Tibial nerve (tissue), 4 donors: ENCODE results near the gene RINL. TPM values are rescaled to one million over a fixed set of nuclear protein-coding genes. Genes with fewer than 3 reads are reported as not detected.
"Not testable (repeated sequence)": the region's sequence is repeated elsewhere in the genome, so short reads cannot be mapped to it uniquely, and the experiment has no call there.

Experiments
- DNase-seq, 2 donors: peaks; one replicate each; pipeline ENCODE4 v3.0.0-alpha.2; 2019; ENCODE audit warnings: low spot score in 2 of 2
- H3K27ac ChIP-seq, 4 donors: fragments of 200-600 bp; sonication (generic) in 3 of 4; one replicate each; pipeline ENCODE4 v1.5.1; 2017 to 2019; ENCODE audit warnings: mild to moderate bottlenecking in 1 of 4
- H3K27me3 ChIP-seq, 2 donors: fragments of 200-600 bp; sonication (generic) in 1 of 2; one replicate each; pipeline versions ENCODE4 v1.5.1 to v1.6.0; 2017 to 2019
- H3K36me3 ChIP-seq, 3 donors: fragments of 200-600 bp; sonication (generic); one replicate each; pipeline ENCODE4 v1.5.1; 2018 to 2019
- H3K4me1 ChIP-seq, 4 donors: fragments of 200-600 bp; sonication (generic) in 3 of 4; one replicate each; pipeline ENCODE4 v1.5.1; 2017 to 2019
- H3K4me3 ChIP-seq, 4 donors: fragments of 200-600 bp; sonication (generic) in 3 of 4; one replicate each; pipeline ENCODE4 v1.5.1; 2017 to 2019; ENCODE audit warnings: mild to moderate bottlenecking in 1 of 4, moderate library complexity in 1 of 4
- H3K9me3 ChIP-seq, 4 donors: fragments of 200-600 bp; sonication (generic) in 3 of 4; one replicate each; pipeline ENCODE4 v1.5.1; 2017 to 2019
- CTCF ChIP-seq, 5 experiments: fragments of 200-600 bp in 3 of 5; fragments of 450-650 bp in 2 of 5; sonication (generic) in 3 of 5; IDR thresholded peaks; one replicate each; pipeline ENCODE4 v1.5.1; 2016 to 2019; ENCODE audit warnings: antibody characterized with exemption in 5 of 5, mild to moderate bottlenecking in 3 of 5, moderate library complexity in 2 of 5
- EP300 ChIP-seq, 2 donors: sonication (generic); formaldehyde crosslinking; IDR thresholded peaks; one replicate each; pipeline ENCODE4 v1.6.1; 2017; ENCODE audit warnings: antibody characterized with exemption in 2 of 2, mild to moderate bottlenecking in 1 of 2
- POLR2A ChIP-seq, 2 donors: fragments of 450-650 bp; IDR thresholded peaks; one replicate each; pipeline ENCODE4 v1.6.1; 2017; ENCODE audit warnings: antibody characterized with exemption in 2 of 2, mild to moderate bottlenecking in 2 of 2, moderate library complexity in 2 of 2
- WGBS, 2 donors: methylation state at CpG; one replicate each; pipeline ENCODE4 v1.1.5; 2018; 5-methylcytosine and 5-hydroxymethylcytosine counted together
- total RNA-seq, 4 donors: library from RNA; depleted of rRNA; stranded (reverse); fragments of >200 nt; gene quantifications; one replicate each; pipeline ENCODE4 v1.1.0, GENCODE V29; 2016

Gene RINL
- total RNA-seq, 4 donors from 2014 or later, result 8.4 to 28.8 (median 11.6) TPM

- Histone ChIP-seq H3K4me3 (no peak overlapping the region), H3K27me3 (no peaks in the 10 kb centered on the region), H3K4me1 (peaks cover 0 to 24% (median 20%) of the 10 kb centered on the region in 4 donors), H3K9me3 (no peaks in the 10 kb centered on the region), H3K27ac (no peak overlapping the region), H3K36me3 (no peaks in the 10 kb centered on the region)
- no peak for TF ChIP-seq CTCF (IDR thresholded peaks at IDR 0.05)
- no peak for TF ChIP-seq EP300 (IDR thresholded peaks at IDR 0.05)
- TF ChIP-seq POLR2A (IDR thresholded peaks at IDR 0.05), result no peak
- DNase-seq, result no peak
- 95 to 97% methylated on average over 3 of the region's 3 CpGs for WGBS, 2 donors
Measured at GRCh38 chr19:38861368-38861767, 16.7 kb downstream of the RINL start.

- 67 to 70% methylated on average over 21 of the region's 21 CpGs for WGBS, 2 donors
- not testable (repeated sequence) for H3K9me3 ChIP-seq, H3K27ac ChIP-seq, H3K36me3 ChIP-seq, DNase-seq, H3K4me3 ChIP-seq, H3K27me3 ChIP-seq
- H3K4me1 ChIP-seq, result peaks cover 0 to 22% (median 19%) of the 10 kb centered on the region in 4 donors
Measured at GRCh38 chr19:38859631-38860204, 18.4 kb downstream of the RINL start.

- WGBS, 2 donors, result 72 to 81% methylated on average over 3 of the region's 3 CpGs
- H3K27ac ChIP-seq, result peak overlapping the region in 2 of 4 donors; percentile 20 to 50
- H3K4me1 ChIP-seq, result peaks cover 0 to 11% (median 7%) of the 10 kb centered on the region in 4 donors
- H3K4me3 ChIP-seq, result no peak overlapping the region
- no peak for DNase-seq
- H3K9me3 ChIP-seq, result no peaks in the 10 kb centered on the region
- H3K36me3 ChIP-seq, result no peaks in the 10 kb centered on the region
- TF ChIP-seq POLR2A (IDR thresholded peaks at IDR 0.05) (no peak), EP300 (IDR thresholded peaks at IDR 0.05) (no peak), CTCF (IDR thresholded peaks at IDR 0.05) (no peak)
- H3K27me3 ChIP-seq, result no peaks in the 10 kb centered on the region
Measured at GRCh38 chr19:38856813-38857212, 21.3 kb downstream of the RINL start.

GRCh38 chr19:38855751-38856150 lies 22.3 kb downstream of the RINL start:
- not testable (repeated sequence) for H3K9me3 ChIP-seq, H3K36me3 ChIP-seq, H3K4me3 ChIP-seq, DNase-seq, H3K27me3 ChIP-seq, H3K27ac ChIP-seq
- H3K4me1 ChIP-seq, result peaks cover 0 to 16% (median 8%) of the 10 kb centered on the region in 4 donors
- 94% methylated on average over 18 of the region's 37 CpGs; no CpG with 5 or more reads in 1 of the 2 donors for WGBS, 2 donors

GRCh38 chr19:38854961-38855360 lies 23.1 kb downstream of the RINL start:
- H3K4me3 ChIP-seq, H3K27me3 ChIP-seq, DNase-seq, H3K27ac ChIP-seq, H3K9me3 ChIP-seq, H3K36me3 ChIP-seq: not testable (repeated sequence)
- 46 to 51% methylated on average over 3 of the region's 3 CpGs for WGBS, 2 donors
- peaks cover 0 to 16% (median 8%) of the 10 kb centered on the region in 4 donors for H3K4me1 ChIP-seq

GRCh38 chr19:38853214-38853613 lies 24.9 kb downstream of the RINL start:
- 84 to 88% methylated on average over 17 of the region's 17 CpGs for WGBS, 2 donors
- Histone ChIP-seq H3K27ac (peak overlapping the region in 2 of 4 donors; percentile 98 to 99), H3K4me1 (peaks cover 0 to 24% (median 15%) of the 10 kb centered on the region in 4 donors), H3K9me3 (no peaks in the 10 kb centered on the region), H3K27me3 (no peaks in the 10 kb centered on the region), H3K36me3 (no peaks in the 10 kb centered on the region), H3K4me3 (peak overlapping the region in 2 of 4 donors; percentile 85 to 88)
- no peak for TF ChIP-seq EP300 (IDR thresholded peaks at IDR 0.05)
- no peak for TF ChIP-seq POLR2A (IDR thresholded peaks at IDR 0.05)
- TF ChIP-seq CTCF (IDR thresholded peaks at IDR 0.05), result no peak
- DNase-seq, result no peak
